Neuronal stem cell (in vitro differentiated cells): ENCODE data around the gene ANKS1A.

Experiments used
- DNase-seq: peaks from one replicate; pipeline ENCODE4 v3.0.0-alpha.2; 2013; ENCODE audit warnings: low spot score
- H2AFZ ChIP-seq: one replicate; pipeline ENCODE4 v1.6.1; 2013; ENCODE audit warnings: mild to moderate bottlenecking, low read length, inconsistent platforms
- H2AK5ac ChIP-seq: 2 replicates; pipeline ENCODE4 v1.6.1; 2013; ENCODE audit warnings: low read depth, mild to moderate bottlenecking, inconsistent platforms, low read length, moderate library complexity, mixed read lengths
- H2BK120ac ChIP-seq: 2 replicates; pipeline ENCODE4 v1.6.1; 2013; ENCODE audit warnings: low read depth, mild to moderate bottlenecking, inconsistent platforms, low read length, moderate library complexity, mixed read lengths
- H2BK12ac ChIP-seq: one replicate; pipeline ENCODE4 v1.6.1; 2013; ENCODE audit warnings: low read length, inconsistent platforms
- H2BK15ac ChIP-seq: 2 replicates; pipeline ENCODE4 v1.6.1; 2013; ENCODE audit warnings: mild to moderate bottlenecking, low read length, inconsistent platforms, mixed read lengths
- H2BK5ac ChIP-seq: one replicate; pipeline ENCODE4 v1.6.1; 2013; ENCODE audit warnings: inconsistent platforms, mild to moderate bottlenecking, low read length, moderate library complexity
- H3K14ac ChIP-seq: one replicate; pipeline ENCODE4 v1.6.1; 2013; ENCODE audit warnings: low read length, inconsistent platforms
- H3K18ac ChIP-seq: 2 replicates; pipeline ENCODE4 v1.6.1; 2013; ENCODE audit warnings: low read length, inconsistent platforms
- H3K23ac ChIP-seq: 2 replicates; pipeline ENCODE4 v1.6.1; 2013; ENCODE audit warnings: low read depth, mild to moderate bottlenecking, mixed read lengths, low read length, inconsistent platforms; ENCODE audit not compliant: poor library complexity
- H3K27ac ChIP-seq: replicated peaks from 3 replicates; pipeline ENCODE4 v1.5.1; 2013; ENCODE audit warnings: low read length, inconsistent platforms
- H3K27me3 ChIP-seq, 3 experiments: 2 replicates each; pipeline ENCODE4 v1.6.1; 2013; ENCODE audit warnings: low read length in 3 of 3, mild to moderate bottlenecking in 2 of 3, inconsistent platforms in 1 of 3, low read depth in 1 of 3, mixed read lengths in 1 of 3, moderate library complexity in 1 of 3; ENCODE audit not compliant: control insufficient read depth in 3 of 3, insufficient read depth in 3 of 3
- H3K36me3 ChIP-seq, 2 donors: replicated peaks in 1 of 2; 2 replicates each; pipeline ENCODE4 v1.6.1; 2013; ENCODE audit warnings: low read length in 2 of 2; ENCODE audit not compliant: control insufficient read depth in 2 of 2, insufficient read depth in 2 of 2
- H3K4ac ChIP-seq: 2 replicates; pipeline ENCODE4 v1.6.1; 2013; ENCODE audit warnings: inconsistent platforms, mild to moderate bottlenecking, low read length, moderate library complexity
- H3K4me1 ChIP-seq, 2 donors: 1 replicate in 1 of 2; 2 replicates in 1 of 2; pipeline ENCODE4 v1.6.1; 2013; ENCODE audit warnings: low read length in 2 of 2, low read depth in 1 of 2; ENCODE audit not compliant: control insufficient read depth in 2 of 2, insufficient read depth in 1 of 2
- H3K4me2 ChIP-seq: one replicate; pipeline ENCODE4 v1.6.1; 2013; ENCODE audit warnings: mild to moderate bottlenecking, low read length, inconsistent platforms; ENCODE audit not compliant: insufficient read depth, poor library complexity, severe bottlenecking
- H3K4me3 ChIP-seq, 2 donors: 2 replicates each; pipeline ENCODE4 v1.5.1; 2013; ENCODE audit warnings: low read length in 2 of 2, mild to moderate bottlenecking in 2 of 2, inconsistent platforms in 1 of 2, moderate library complexity in 1 of 2
- H3K79me1 ChIP-seq: one replicate; pipeline ENCODE4 v1.6.1; 2013; ENCODE audit warnings: low read depth, mild to moderate bottlenecking, inconsistent platforms, low read length, moderate library complexity
- H3K9ac ChIP-seq: one replicate; pipeline ENCODE4 v1.6.1; 2013; ENCODE audit warnings: mild to moderate bottlenecking, low read depth, low read length, inconsistent platforms; ENCODE audit not compliant: poor library complexity
- H3K9me3 ChIP-seq, 2 donors: replicated peaks in 1 of 2; 2 replicates each; pipeline versions ENCODE3 to v1.6.1; 2013; ENCODE audit warnings: low read length in 2 of 2, mild to moderate bottlenecking in 2 of 2, inconsistent platforms in 1 of 2, low read depth in 1 of 2, mixed read lengths in 1 of 2, moderate library complexity in 1 of 2; ENCODE audit not compliant: control insufficient read depth in 2 of 2, insufficient read depth in 1 of 2
- H4K8ac ChIP-seq: one replicate; pipeline ENCODE4 v1.6.1; 2013; ENCODE audit warnings: low read depth, mild to moderate bottlenecking, inconsistent platforms, low read length, moderate library complexity
- H4K91ac ChIP-seq: one replicate; pipeline ENCODE4 v1.6.1; 2013; ENCODE audit warnings: low read length, low read depth, mild to moderate bottlenecking, inconsistent platforms; ENCODE audit not compliant: poor library complexity
- WGBS, 2 donors: extraction: QIAGEN DNeasy Blood & Tissue Kit; methylation state at CpG; one replicate each; pipeline ENCODE4 v1.1.7; 2013; ENCODE audit warnings: missing lambda C conversion rate in 2 of 2, mixed read lengths in 1 of 2; ENCODE audit not compliant: insufficient read length in 2 of 2, insufficient replicate concordance in 1 of 2; ENCODE audit errors: extremely low coverage in 2 of 2; 5-methylcytosine and 5-hydroxymethylcytosine counted together

The ANKS1A gene

GRCh38 chr6:34866509-34866908, 22.5 kb upstream of the ANKS1A start:
- no CpG with 5 or more reads among the region's 3 CpGs for WGBS, 2 donors
- Histone ChIP-seq H3K27me3 (no peaks in the 10 kb centered on the region), H3K36me3 (peaks cover 21 to 84% of the 10 kb centered on the region in 2 donors), H2AK5ac (no peak overlapping the region), H2BK15ac (no peak overlapping the region), H3K9me3 (no peaks in the 10 kb centered on the region), H3K18ac (no peak overlapping the region), H3K79me1 (no peaks in the 10 kb centered on the region), H3K4me1 (no peaks in the 10 kb centered on the region), H2AFZ (no peak overlapping the region), H4K8ac (no peak overlapping the region), H2BK12ac (no peak overlapping the region), H3K14ac (no peak overlapping the region), H3K4me2 (no peak overlapping the region), H4K91ac (no peak overlapping the region), H3K9ac (no peak overlapping the region), H3K4ac (no peak overlapping the region), H2BK120ac (no peak overlapping the region), H3K23ac (no peak overlapping the region), H3K27ac (no peak overlapping the region), H3K4me3 (no peak overlapping the region), H2BK5ac (no peak overlapping the region)
- no peak for DNase-seq

- Histone ChIP-seq H3K79me1 (no peaks in the 10 kb centered on the region), H3K4me2 (no peak overlapping the region)
- no peak for DNase-seq
Observed at GRCh38 chr6:34867484-34867883, 21.6 kb upstream of the ANKS1A start.

GRCh38 chr6:34871853-34872252, 17.2 kb upstream of the ANKS1A start:
- H3K27me3 ChIP-seq = no peaks in the 10 kb centered on the region
- no peak overlapping the region for H3K23ac ChIP-seq
- no peak overlapping the region for H2AFZ ChIP-seq
- no peak overlapping the region for H2BK120ac ChIP-seq
- no peaks in the 10 kb centered on the region for H3K9me3 ChIP-seq
- H3K27ac ChIP-seq = no peak overlapping the region
- H2BK15ac ChIP-seq = no peak overlapping the region
- WGBS, 2 donors = no CpG with 5 or more reads among the region's 4 CpGs
- H3K4me1 ChIP-seq = no peaks in the 10 kb centered on the region
- no peak overlapping the region for H3K4me3 ChIP-seq
- H2AK5ac ChIP-seq = no peak overlapping the region
- H3K79me1 ChIP-seq = peaks cover 2% of the 10 kb centered on the region
- no peak overlapping the region for H2BK12ac ChIP-seq
- H2BK5ac ChIP-seq = no peak overlapping the region
- no peak overlapping the region for H4K91ac ChIP-seq
- H3K4me2 ChIP-seq = no peak overlapping the region
- H4K8ac ChIP-seq = no peak overlapping the region
- H3K14ac ChIP-seq = no peak overlapping the region
- peaks cover 35 to 92% of the 10 kb centered on the region in 2 donors for H3K36me3 ChIP-seq
- H3K9ac ChIP-seq = no peak overlapping the region
- no peak overlapping the region for H3K18ac ChIP-seq
- H3K4ac ChIP-seq = no peak overlapping the region
- DNase-seq = no peak

More at GRCh38 chr6:34867484-34867883, 21.6 kb upstream of the ANKS1A start:
- peaks cover 29 to 89% of the 10 kb centered on the region in 2 donors for H3K36me3 ChIP-seq
- no peak overlapping the region for H3K9ac ChIP-seq
- no peaks in the 10 kb centered on the region for H3K27me3 ChIP-seq
- H3K23ac ChIP-seq = no peak overlapping the region
- no peak overlapping the region for H3K4ac ChIP-seq
- H2BK12ac ChIP-seq = no peak overlapping the region
- H2AK5ac ChIP-seq = no peak overlapping the region
- no CpG with 5 or more reads among the region's 3 CpGs for whole genome bisulfite sequencing, 2 donors
- H3K4me3 ChIP-seq = no peak overlapping the region
- no peak overlapping the region for H2BK120ac ChIP-seq
- no peak overlapping the region for H4K91ac ChIP-seq
- H3K18ac ChIP-seq = no peak overlapping the region
- no peak overlapping the region for H3K14ac ChIP-seq
- no peak overlapping the region for H2BK5ac ChIP-seq
- H3K9me3 ChIP-seq = no peaks in the 10 kb centered on the region
- H3K27ac ChIP-seq = no peak overlapping the region
- no peak overlapping the region for H4K8ac ChIP-seq
- H3K4me1 ChIP-seq = no peaks in the 10 kb centered on the region
- H2BK15ac ChIP-seq = no peak overlapping the region
- no peak overlapping the region for H2AFZ ChIP-seq

- H3K9me3 ChIP-seq = no peaks in the 10 kb centered on the region
- peaks cover 2% of the 10 kb centered on the region for H3K79me1 ChIP-seq
- no peaks in the 10 kb centered on the region for H3K27me3 ChIP-seq
- H2BK5ac ChIP-seq = no peak overlapping the region
- no peak overlapping the region for H4K91ac ChIP-seq
- no peak for DNase-seq
- no peak overlapping the region for H3K4me2 ChIP-seq
- no peak overlapping the region for H3K4me3 ChIP-seq
- no peak overlapping the region for H3K23ac ChIP-seq
- no CpG with 5 or more reads among the region's 1 CpG for WGBS, 2 donors
- H3K4me1 ChIP-seq = no peaks in the 10 kb centered on the region
- no peak overlapping the region for H3K4ac ChIP-seq
- H2BK120ac ChIP-seq = no peak overlapping the region
- no peak overlapping the region for H3K14ac ChIP-seq
- no peak overlapping the region for H3K9ac ChIP-seq
- H4K8ac ChIP-seq = no peak overlapping the region
- H2BK12ac ChIP-seq = no peak overlapping the region
- H2BK15ac ChIP-seq = no peak overlapping the region
- H3K36me3 ChIP-seq = peaks cover 32 to 92% of the 10 kb centered on the region in 2 donors
- no peak overlapping the region for H3K27ac ChIP-seq
- H3K18ac ChIP-seq = no peak overlapping the region
- H2AK5ac ChIP-seq = no peak overlapping the region
- H2AFZ ChIP-seq = no peak overlapping the region
Observed at GRCh38 chr6:34872332-34872731, 16.7 kb upstream of the ANKS1A start.
